Stimulated activated CD4-positive, alpha-beta T cell treated with anti-CD3 and anti-CD28 coated beads, Interleukin-1b, Interleukin-23, amount 100 ng/mL, for 24 hours (primary cell): ENCODE data around the gene SSUH2.

Experiments used
- DNase-seq, 4 experiments: peaks; one replicate each; pipeline ENCODE4 v3.0.0-alpha.2; 2020; ENCODE audit warnings: low read depth in 4 of 4, low spot score in 1 of 4

The SSUH2 gene

DNA sequence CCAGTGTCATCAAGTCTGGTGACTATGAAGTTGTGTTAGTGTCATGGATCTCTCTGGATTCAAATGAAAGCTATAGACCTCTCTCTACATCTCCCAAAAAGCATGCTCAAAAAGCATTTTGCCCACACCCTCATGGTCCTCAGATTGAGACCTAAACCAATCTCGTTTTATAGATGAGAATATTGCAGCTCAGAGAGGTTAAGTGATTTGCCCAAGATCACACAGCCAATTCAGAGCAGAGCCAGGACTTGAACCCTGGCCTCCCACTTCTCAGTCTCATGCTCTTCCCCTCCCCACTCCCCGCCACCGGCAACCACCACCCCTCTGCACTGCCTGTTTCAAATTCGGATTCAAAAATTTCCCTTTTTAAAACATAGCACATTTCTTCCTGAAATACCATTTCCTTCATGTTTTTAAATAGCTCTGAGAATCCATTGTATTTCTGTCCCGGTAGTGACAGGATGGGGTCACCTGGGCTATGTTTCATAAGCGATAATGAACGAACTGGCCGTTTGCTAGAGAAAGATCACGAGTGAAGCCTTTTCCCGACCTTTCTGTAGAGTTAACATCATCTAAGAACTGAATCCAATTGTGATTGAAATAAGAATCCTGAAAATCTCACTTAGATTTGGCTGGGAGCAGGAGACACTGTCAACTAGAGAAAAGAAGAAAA lies 769 bp downstream of the SSUH2 start:
- DNase-seq = no peak

DNA sequence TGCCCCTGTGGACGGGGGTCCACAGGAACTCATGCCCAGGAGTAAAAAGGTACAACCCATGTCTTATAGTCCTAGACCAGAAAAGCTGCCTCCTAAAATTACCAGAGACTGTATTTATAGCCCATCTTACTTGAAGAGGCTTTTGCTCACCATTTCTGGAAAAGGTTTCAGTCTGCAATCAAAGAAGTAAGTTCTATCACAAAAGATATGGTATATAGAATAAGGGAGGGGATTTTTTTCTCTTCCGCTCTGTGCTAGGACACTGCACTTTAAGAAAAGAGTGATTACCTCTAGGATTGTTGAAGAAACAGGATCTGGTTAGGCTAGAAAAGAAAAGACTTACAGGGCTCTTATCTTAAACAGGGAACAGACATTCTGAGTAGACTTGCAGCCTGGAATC lies 2.6 kb downstream of the SSUH2 start:
- no peak for DNase-seq

GRCh38 chr3:8641472-8641871 lies 3.1 kb downstream of the SSUH2 start:
- DNase-seq = no peak

GRCh38 chr3:8640223-8640622 lies 4.4 kb downstream of the SSUH2 start:
- DNase-seq = no peak

- DNase-seq = no peak
Measured at GRCh38 chr3:8639659-8640000, 5.0 kb downstream of the SSUH2 start.

- DNase-seq = no peak
Measured at GRCh38 chr3:8638994-8639658, 5.5 kb downstream of the SSUH2 start.

GRCh38 chr3:8637348-8637747 lies 7.2 kb downstream of the SSUH2 start:
- no peak for DNase-seq

DNA sequence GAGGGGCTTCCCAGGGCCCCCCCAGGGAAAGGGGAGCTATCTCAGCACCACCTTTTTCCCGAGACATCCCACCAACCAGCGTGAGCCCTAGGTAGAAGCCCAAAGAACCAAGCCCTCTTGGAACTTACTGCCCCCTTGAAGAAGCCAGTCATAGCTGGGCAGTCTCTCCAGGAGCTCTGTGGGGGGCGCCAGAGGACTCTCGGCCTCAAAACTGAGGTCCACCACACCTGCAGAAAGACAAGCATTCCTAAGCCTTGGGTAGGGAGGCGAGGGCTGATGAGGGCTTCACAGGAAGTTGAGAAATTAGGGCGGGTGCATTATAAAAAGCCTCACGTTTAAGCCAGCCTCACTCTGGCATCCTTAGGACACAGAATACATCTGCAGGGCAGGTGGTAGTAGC lies 9.0 kb downstream of the SSUH2 start:
- DNase-seq = no peak

DNA sequence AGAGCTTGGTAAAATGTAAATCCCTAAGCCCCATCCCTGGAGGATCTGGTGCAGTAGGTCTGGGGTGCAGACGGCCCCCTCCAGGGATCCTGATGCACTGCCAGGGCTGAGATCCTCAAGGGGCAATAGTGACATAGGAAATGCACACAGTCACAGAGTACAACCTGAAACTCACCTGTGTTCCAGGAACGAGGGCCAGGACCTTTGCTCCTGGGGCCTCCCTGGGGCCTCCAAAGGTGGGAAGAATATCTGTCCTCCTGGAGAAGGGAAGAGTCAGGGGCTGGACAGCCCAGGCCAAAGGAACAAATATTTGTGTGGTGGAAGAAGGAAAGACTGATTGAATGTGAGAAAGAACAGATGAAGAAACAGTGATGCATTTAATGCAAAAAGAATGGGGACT lies 9.5 kb downstream of the SSUH2 start:
- no peak for DNase-seq

- DNase-seq = no peak
Measured at GRCh38 chr3:8632402-8633237, 12.0 kb downstream of the SSUH2 start.

DNA sequence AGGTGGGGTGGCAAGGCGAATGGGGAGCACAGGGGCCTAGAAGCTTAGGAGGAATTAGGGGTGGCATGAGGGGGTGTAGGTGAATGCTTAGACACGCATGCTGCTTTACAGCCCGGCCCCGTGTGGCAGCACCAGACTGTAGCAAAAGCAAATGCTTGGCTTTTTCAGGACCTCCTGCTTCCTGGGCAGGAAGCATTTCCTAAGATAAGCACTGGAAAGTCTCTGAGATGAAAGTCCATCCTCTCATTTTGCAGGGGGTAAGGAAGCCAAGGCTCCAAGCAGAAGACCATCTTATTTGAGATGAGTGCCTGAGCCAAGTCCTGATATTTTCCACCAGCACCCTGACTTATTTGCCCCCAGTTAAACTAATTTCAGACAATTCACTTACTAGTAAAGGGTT lies 12.9 kb downstream of the SSUH2 start:
- no peak for DNase-seq

DNA sequence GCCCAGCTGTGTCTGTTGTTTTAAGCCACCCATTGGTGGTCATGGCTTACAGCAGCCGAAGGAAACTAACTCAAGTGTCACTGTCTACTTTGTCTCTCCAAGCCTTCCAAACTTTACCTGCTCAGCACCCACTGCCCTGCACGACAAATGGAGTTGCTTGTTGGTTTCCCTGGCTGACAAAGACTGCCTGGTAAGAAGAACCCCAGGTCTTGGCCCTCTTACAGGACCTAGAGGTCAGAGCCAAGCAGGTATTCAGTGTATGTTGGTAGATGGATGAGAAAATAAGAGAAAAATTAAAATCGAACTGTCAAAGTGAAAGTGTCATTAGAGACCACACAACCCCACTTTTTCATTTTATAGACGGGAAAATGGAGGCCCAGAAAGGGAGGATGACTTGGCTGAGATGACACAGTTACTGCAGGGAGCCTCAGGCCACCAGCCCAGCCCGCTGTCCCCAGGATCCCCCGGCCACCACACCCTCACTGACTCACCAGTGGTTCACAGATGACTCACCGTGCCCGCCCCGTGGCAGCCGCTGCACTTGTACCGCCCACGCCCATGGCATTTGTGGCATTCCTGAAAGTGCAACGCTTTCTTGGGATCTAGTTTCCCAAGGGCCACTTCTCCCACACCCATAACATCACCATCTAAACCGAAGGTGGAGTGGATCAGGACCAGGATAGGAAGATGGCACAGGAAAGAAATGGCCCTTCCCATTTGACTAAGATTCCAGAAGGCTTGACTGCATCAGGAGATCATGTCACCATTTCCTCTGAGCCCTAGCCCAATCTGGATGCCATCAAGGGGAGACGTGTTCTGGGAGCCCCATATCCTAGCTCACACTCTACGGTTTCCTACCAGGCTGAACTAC lies 15.2 kb downstream of the SSUH2 start:
- peak in 2 of 4 experiments; percentile 30 to 52 for DNase-seq

DNA sequence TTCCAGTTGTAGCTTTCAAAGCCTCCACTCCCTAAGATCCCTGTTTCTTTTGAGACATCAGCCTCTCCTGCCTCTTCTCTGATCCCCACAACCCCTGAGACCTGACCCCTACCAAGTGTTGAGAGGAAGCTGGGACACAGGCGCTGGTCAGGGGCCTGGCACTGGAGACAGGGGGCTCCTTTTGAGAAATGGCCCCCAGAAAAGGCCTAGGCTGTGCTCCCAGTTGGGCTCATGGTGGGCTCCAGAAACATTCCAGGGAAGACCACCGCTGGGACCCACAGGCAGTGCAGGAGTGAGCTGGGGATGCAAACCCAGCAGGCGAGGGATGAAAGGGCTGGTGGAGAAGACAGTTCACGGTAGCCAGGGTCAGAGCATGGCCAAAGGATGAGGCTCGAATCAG lies 16.6 kb downstream of the SSUH2 start:
- no peak for DNase-seq

DNA sequence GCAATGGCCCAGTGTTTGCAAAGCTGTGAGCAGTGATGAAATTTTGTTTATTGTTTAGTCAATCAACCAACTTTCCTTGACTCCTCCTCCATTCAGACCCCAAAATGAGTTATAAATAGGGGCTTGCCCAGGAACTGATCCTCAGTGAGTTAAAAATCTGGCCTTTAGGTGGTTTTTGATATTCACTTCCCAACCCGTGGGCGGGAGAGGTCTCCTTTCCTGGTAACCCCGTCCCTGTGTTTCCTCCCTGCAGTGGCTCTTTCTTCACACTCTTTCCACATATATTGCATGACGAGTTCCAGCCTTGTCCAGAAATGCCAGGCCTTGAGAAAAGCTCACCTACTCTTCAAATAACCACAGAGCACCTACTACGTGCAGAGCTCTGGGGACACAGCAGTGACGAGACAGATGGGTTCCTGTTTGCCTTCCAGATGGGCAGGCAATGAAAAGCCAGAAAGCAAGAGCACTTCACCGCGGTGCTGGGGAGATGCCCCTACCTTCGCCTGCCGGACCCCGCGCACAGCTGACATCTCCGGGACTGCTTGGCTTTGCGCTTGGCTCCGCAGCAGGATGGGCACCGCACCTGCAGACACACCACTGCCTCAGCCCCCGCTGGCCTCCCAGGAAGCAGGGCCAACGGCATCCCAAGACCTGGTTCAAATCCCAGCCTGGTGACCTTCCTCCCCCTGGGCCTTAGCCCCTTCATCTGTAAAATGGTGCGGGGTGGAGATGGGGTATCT lies 17.2 kb downstream of the SSUH2 start:
- DNase-seq = no peak

GRCh38 chr3:8625991-8626390 lies 18.6 kb downstream of the SSUH2 start:
- DNase-seq = no peak

DNA sequence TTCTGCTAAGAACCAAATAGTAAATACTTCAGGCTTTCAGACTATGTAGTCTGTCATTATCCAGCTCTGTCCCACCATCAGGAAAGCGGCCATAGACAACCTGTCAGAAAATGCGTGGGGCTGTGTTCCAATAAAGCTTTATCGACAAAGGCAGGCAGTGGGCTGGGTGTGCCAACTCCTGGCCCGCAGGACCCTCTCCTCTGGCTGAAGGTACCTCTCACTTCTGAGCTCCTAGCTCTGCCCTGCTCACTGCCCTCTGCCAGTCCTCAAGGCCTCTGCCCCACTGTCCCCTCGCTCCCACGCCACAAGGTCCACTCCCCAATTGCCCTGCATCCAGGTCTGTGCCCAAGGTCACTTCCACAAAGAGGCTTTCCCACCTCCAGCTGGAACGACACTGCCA lies 20.0 kb downstream of the SSUH2 start:
- DNase-seq = no peak

DNA sequence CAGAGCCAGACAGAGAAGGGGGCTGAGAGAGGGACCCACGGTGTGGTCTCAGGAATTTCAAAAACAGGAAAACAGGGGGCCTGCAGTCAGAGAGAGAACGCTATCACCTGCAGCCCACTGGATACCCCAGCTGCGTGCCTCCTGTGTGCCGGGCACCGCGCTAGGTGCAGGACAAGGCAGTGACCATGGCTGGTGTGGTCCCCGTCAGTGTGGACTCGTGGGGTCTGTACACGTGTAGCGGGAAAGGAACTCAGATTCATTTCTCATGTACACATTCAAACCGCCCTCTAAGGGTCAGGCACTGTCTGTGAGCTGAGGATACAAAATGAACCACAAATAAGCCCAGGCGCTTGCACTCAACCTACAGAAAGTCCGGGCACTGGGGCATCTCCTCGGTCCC lies 20.9 kb downstream of the SSUH2 start:
- DNase-seq = no peak

DNA sequence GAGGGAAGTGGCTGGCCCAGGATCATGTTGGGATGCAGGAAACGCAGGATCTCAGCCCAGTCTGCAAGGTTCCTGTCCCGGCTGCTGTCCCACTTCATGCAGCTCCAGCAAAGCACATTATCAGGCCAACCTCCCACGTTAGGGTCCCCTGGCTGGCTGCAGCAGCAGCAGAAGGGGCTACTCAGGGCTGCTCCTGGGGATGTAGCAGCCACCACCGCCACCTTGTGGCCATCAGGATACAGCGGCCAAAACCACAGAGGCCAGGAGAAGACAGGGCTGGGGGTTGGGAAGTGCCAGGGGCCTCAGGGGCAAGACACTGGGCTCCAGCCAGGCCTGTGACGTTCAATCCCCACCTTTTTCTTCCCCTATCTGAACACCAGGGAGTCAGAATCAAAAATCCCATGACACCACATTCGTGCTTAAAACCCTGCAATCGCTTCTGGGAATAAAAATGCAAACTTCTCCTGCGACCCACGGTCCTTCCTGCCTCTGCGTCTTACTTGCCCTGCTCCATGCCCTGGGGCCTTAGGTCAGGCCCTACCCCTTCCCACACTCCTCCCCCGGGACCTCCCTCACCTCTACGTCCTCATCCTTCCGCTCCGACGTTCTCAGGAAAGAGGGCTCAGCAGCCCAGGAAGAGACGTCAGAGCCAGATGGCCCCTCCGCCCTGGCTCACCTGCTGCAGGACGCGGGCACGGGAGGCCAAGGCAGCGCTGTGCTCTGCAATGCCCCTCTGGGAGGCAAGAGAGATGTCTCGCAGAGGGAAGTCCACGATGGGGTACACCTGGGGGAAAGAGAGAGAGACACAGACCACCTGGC lies 21.5 kb downstream of the SSUH2 start:
- peak in 3 of 4 experiments; percentile 4 to 37 (median 7) for DNase-seq

DNA sequence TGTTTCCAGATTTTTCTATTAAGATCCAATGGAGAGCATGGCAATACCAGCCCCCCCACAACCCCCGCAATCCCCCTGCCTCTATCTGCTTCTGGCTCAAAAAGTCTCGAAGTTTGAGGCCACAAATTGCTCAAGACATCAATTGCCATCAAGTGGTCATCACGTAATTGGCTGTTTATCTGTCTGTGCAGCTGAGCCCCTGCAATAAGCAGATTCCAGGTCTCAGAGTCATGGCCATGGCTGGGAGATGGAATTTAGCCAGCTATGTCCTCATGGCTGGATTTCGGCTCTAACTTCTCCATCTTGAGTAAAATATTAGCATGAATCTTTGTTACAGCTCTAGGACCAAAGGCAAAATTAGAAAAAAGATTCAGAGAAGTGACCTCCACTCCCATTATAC lies 22.7 kb downstream of the SSUH2 start:
- DNase-seq = no peak

- DNase-seq = no peak
Measured at GRCh38 chr3:8621141-8621540, 23.5 kb downstream of the SSUH2 start.
